Activated CD4-positive, alpha-beta T cell treated with anti-CD3 and anti-CD28 coated beads, Interleukin-2, amount 10 ng/mL, durations not matched to agents 24 days and 14 days (primary cell): ENCODE results near the gene MYH16. TPM values are rescaled to one million over a fixed set of nuclear protein-coding genes. Genes with fewer than 3 reads are reported as not detected.
"Not testable (repeated sequence)": the region's sequence is repeated elsewhere in the genome, so short reads cannot be mapped to it uniquely, and the experiment has no call there.

Source experiments
- DNase-seq: peaks from one replicate; pipeline ENCODE4 v3.0.0; 2022
- H3K27ac Mint-ChIP-seq: one replicate; pipeline ENCODE4 v1.8.0; 2022; ENCODE audit warnings: mild to moderate bottlenecking, mixed read lengths
- H3K27me3 Mint-ChIP-seq: one replicate; pipeline ENCODE4 v1.8.0; 2022; ENCODE audit warnings: mixed read lengths
- H3K36me3 Mint-ChIP-seq: one replicate; pipeline ENCODE4 v1.8.0; 2022; ENCODE audit warnings: low read depth, mild to moderate bottlenecking, mixed read lengths
- H3K4me1 Mint-ChIP-seq: one replicate; pipeline ENCODE4 v1.8.0; 2021; ENCODE audit warnings: mixed read lengths
- H3K4me3 Mint-ChIP-seq: one replicate; pipeline ENCODE4 v1.8.0; 2022; ENCODE audit warnings: mild to moderate bottlenecking, moderate library complexity, mixed read lengths
- H3K9me3 Mint-ChIP-seq: one replicate; pipeline ENCODE4 v1.8.0; 2021; ENCODE audit warnings: mixed read lengths
- intact Hi-C: fragments of 100-400 bp; cut with micrococcal nuclease; formaldehyde crosslinking; loops from one replicate; pipeline ENCODE4 v1.15.1; 2023
- total RNA-seq: library from RNA; stranded (reverse); gene quantifications from 2 replicates; pipeline ENCODE4 v1.2.3, GENCODE V29; 2022

The MYH16 gene
- total RNA-seq, 1 donor from 2014 or later, result not detected

DNA sequence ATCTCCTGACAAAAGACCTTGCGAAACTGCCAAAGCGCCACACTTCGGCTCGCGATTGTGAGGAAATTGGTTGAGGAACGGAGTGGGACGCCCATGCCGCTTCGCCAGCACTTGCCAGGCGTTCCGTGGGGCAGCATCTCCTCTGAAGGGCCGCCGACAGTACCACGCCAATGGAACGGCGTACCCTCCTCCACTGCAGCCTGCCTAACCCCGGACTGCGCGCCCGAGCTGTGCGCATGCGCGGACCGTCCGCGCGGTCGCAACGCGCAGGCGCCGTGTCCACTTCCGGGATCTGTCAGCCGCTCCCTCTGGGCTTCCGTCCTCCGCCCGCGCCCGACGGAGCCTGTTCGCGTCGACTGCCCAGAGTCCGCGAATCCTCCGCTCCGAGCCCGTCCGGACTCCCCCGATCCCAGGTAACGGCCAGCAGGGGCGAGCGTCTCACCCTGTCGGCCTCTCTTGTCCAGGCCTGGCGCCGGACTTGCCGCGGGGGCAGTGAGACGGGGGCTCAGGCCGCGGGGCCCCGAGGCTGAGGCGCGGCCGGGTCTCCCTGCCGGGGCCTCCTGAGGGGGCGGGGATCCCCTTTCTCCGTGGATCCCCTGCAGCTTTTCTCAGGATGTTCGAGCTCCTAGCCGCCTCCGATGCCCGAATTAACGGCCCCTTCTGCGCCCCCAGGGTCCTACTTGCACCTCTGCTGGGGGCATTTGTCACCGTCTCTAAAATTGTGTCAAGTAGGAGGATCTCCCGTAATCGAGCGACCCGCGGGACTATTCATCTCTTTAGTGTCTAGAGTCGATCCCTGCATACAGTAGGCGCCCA lies 53.2 kb downstream of the MYH16 start, which contains the start of gene ARPC1A:
Gene ARPC1A (plus strand): TSS at position 307 of the 816 bp plus-strand sequence. CDS start 7,456 bp downstream, outside the sequence.
- H3K27me3 Mint-ChIP-seq, result peaks cover 3% of the 10 kb centered on the region
- intact Hi-C loops, result loop anchor here (2.0 to 5.0 kb wide), 3 partner anchors 57 to 447 kb away; partner anchors contain the start of genes SMURF1 and TRRAP
- H3K4me1 Mint-ChIP-seq, result peaks cover 35% of the 10 kb centered on the region
- peak within 1 kb of the TSS; percentile 90 for H3K27ac Mint-ChIP-seq
- DNase-seq, result peak; percentile 98
- H3K36me3 Mint-ChIP-seq, result peaks cover 12% of the 10 kb centered on the region
- H3K9me3 Mint-ChIP-seq, result no peaks in the 10 kb centered on the region
- peak within 1 kb of the TSS; percentile 91 for H3K4me3 Mint-ChIP-seq

DNA sequence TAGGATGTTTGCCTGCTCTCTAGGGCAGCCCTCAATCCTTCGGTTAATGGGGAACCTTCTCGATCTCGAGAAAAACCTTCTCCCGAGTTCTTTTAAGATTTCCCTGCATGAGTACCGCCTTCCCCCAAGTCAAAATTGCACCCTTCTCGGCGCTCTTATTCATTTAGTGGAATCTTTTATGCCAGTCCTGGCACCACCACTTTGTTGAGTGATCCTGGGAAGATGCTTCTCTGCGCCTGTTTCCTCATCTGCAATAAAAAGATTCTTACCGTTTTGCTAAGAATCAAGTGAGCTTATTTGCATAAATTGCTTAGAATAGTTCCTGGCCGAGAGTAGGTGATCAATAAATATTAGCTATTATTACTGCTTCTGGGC lies 53.8 kb downstream of the MYH16 start:
- DNase-seq, result no peak
- Mint-ChIP-seq H3K9me3 (no peaks in the 10 kb centered on the region), H3K36me3 (peaks cover 16% of the 10 kb centered on the region), H3K4me3 (peak overlapping the region; percentile 91), H3K27me3 (peaks cover 3% of the 10 kb centered on the region), H3K27ac (peak overlapping the region; percentile 90), H3K4me1 (peaks cover 39% of the 10 kb centered on the region)
- intact Hi-C loops, result loop anchor here (5.0 kb wide), 2 partner anchors 56 to 184 kb away; partner anchors contain the start of gene SMURF1

GRCh38 chr7:99330314-99330961 lies 57.8 kb downstream of the MYH16 start:
- peaks cover 38% of the 10 kb centered on the region for H3K4me1 Mint-ChIP-seq
- intact Hi-C loops, H3K27me3 Mint-ChIP-seq, H3K9me3 Mint-ChIP-seq: not testable (repeated sequence)
- peak overlapping the region; percentile 72 for H3K4me3 Mint-ChIP-seq
- peak overlapping the region; percentile 92 for H3K27ac Mint-ChIP-seq
- DNase-seq, result peak; percentile 67
- peaks cover 36% of the 10 kb centered on the region for H3K36me3 Mint-ChIP-seq

DNA sequence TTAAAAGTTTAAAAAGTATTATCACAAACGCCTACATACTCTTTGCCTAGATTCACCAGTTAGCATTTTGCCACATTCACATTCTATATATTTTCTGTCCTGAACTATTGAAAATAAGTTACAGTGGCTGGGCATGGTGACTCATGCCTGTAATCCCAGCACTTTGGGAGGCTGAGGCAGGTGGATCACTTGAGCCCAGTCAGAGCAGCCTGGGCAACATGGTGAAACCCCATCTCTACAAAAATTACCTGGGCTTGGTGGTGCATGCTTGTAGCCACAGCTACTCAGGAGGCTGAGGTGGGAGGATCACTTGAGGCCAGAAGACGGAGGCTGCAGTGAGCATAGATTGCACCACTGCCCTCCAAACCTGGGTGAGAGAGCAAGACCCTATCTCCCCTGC lies 58.4 kb downstream of the MYH16 start:
- no peaks in the 10 kb centered on the region for H3K27me3 Mint-ChIP-seq
- DNase-seq, result no peak
- peak overlapping the region; percentile 92 for H3K27ac Mint-ChIP-seq
- peaks cover 39% of the 10 kb centered on the region for H3K36me3 Mint-ChIP-seq
- H3K9me3 Mint-ChIP-seq, result no peaks in the 10 kb centered on the region
- H3K4me3 Mint-ChIP-seq, result peak overlapping the region; percentile 26
- peaks cover 38% of the 10 kb centered on the region for H3K4me1 Mint-ChIP-seq
- intact Hi-C loops, result no loop called here

DNA sequence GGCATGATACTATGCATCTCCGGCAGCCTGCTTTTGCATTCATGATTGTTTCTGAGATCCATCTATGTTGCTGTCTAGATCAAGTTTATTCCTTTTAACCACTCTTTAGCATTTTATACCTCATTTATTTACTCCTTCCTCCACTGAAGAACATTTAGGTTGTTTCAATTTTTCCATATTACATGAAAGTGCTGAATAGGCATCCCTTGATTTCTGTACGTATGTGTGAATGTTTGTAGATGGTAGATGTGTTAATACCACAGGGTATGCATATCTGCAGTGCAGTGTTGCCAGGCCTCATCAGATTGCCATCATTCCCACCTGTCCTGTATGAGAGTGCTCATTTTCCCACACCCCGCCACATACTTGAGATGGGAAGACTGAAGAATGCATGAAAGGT lies 67.0 kb downstream of the MYH16 start:
- H3K27me3 Mint-ChIP-seq, result no peaks in the 10 kb centered on the region
- intact Hi-C loops, result no loop called here
- peaks cover 2% of the 10 kb centered on the region for H3K4me1 Mint-ChIP-seq
- H3K4me3 Mint-ChIP-seq, result no peak overlapping the region
- no peaks in the 10 kb centered on the region for H3K9me3 Mint-ChIP-seq
- peaks cover 56% of the 10 kb centered on the region for H3K36me3 Mint-ChIP-seq
- H3K27ac Mint-ChIP-seq, result no peak overlapping the region
- no peak for DNase-seq

DNA sequence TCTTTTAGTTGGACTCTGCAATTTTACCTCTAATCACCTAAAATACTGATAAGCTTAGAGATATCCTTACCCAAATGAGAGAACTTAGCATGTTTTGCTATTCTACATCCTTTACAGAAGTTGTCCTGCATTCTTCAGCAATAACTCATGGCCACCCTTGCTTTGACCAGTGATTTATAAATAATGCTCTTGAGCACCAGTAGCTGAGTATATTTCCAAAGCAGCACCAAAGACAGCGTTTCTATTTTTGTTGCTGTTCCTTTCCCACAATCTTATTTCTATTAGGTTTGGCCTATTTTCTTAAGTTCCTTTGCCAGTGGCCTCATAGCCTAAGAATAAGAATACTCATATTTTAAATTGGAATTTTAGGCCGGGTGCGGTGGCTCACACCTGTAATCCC lies 68.0 kb downstream of the MYH16 start:
- no peaks in the 10 kb centered on the region for H3K9me3 Mint-ChIP-seq
- intact Hi-C loops, result no loop called here
- no peak for DNase-seq
- no peak overlapping the region for H3K27ac Mint-ChIP-seq
- peaks cover 52% of the 10 kb centered on the region for H3K36me3 Mint-ChIP-seq
- H3K4me1 Mint-ChIP-seq, result no peaks in the 10 kb centered on the region
- no peaks in the 10 kb centered on the region for H3K27me3 Mint-ChIP-seq
- no peak overlapping the region for H3K4me3 Mint-ChIP-seq

DNA sequence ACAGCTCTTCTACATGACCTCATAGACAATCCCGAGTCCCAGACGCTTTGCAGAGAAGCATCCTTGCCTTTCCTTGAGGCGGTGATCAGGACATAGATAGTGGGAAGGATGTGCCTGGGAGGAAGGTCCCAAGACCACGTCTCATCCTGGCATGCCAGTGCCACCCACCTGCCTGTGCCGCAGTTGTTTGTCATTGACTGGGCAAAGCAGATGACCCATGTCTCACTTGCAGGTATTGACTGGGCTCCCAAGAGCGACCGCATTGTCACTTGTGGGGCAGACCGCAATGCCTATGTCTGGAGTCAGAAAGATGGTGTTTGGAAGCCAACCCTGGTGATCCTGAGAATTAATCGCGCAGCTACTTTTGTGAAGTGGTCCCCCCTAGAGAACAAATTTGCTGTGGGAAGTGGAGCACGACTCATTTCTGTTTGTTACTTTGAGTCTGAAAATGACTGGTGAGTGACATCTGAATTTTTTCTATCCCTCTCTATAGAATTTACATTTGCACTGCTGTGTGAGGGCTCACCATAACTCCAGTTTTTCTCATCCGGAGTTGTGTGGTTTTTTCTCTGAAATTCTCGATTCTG lies 71.5 kb downstream of the MYH16 start:
- intact Hi-C loops, result no loop called here
- Mint-ChIP-seq H3K36me3 (peaks cover 44% of the 10 kb centered on the region), H3K9me3 (no peaks in the 10 kb centered on the region), H3K27ac (no peak overlapping the region), H3K4me1 (no peaks in the 10 kb centered on the region), H3K27me3 (no peaks in the 10 kb centered on the region), H3K4me3 (no peak overlapping the region)
- DNase-seq, result no peak

- H3K27ac Mint-ChIP-seq, H3K9me3 Mint-ChIP-seq, intact Hi-C loops, H3K4me1 Mint-ChIP-seq, DNase-seq, H3K4me3 Mint-ChIP-seq, H3K27me3 Mint-ChIP-seq: not testable (repeated sequence)
- peaks cover 36% of the 10 kb centered on the region for H3K36me3 Mint-ChIP-seq
Observed at GRCh38 chr7:99350641-99351040, 78.0 kb downstream of the MYH16 start.

- Mint-ChIP-seq H3K36me3 (peaks cover 40% of the 10 kb centered on the region), H3K27me3 (no peaks in the 10 kb centered on the region), H3K4me3 (no peak overlapping the region), H3K4me1 (no peaks in the 10 kb centered on the region), H3K27ac (no peak overlapping the region), H3K9me3 (no peaks in the 10 kb centered on the region)
- intact Hi-C loops, result no loop called here
- no peak for DNase-seq
Observed at GRCh38 chr7:99352247-99352646, 79.6 kb downstream of the MYH16 start.

- no peaks in the 10 kb centered on the region for H3K27me3 Mint-ChIP-seq
- no peaks in the 10 kb centered on the region for H3K4me1 Mint-ChIP-seq
- H3K27ac Mint-ChIP-seq, result no peak overlapping the region
- H3K9me3 Mint-ChIP-seq, result no peaks in the 10 kb centered on the region
- intact Hi-C loops, result no loop called here
- H3K4me3 Mint-ChIP-seq, result no peak overlapping the region
- peaks cover 47% of the 10 kb centered on the region for H3K36me3 Mint-ChIP-seq
- DNase-seq, result no peak
Observed at GRCh38 chr7:99355098-99355497, 82.5 kb downstream of the MYH16 start.

DNA sequence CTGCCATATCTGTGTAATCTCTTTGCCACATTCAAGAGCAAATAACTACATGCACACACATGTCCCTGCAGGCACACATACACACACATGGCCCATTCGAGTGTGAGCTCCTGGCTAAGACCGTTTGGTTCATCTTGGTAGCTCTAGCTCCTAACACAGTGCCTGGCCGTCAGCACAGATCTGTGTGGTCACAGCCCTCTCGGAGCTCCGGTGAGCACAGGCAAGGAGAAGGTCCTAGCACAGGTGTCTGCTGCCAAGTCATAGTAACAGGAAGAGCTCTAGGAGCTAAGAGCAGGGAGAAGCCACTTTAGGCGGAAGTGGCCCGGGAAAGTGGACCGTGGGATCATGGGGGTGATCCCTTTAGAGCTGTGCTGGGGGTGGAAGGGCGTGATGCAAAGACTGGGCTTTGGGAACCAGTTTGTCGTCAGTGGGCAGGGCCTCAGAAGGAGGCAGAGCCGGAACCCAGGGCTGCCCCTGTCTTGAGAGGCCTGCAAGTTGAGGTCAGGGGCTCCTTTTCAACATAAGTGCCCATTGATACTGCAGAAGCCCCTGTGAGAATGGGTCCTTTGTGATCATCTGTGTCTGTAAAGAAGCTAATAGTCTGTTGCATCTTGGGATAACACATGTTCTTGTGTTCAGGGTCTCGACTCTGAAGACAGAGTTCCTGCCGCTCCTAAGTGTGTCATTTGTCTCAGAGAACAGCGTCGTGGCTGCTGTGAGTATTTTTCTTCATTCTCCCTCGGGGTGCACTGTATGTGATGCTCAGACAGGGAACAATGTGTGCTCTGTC lies 85.3 kb downstream of the MYH16 start:
- Mint-ChIP-seq H3K9me3 (no peaks in the 10 kb centered on the region), H3K27me3 (no peaks in the 10 kb centered on the region), H3K36me3 (peaks cover 46% of the 10 kb centered on the region), H3K4me3 (no peak overlapping the region), H3K4me1 (no peaks in the 10 kb centered on the region), H3K27ac (no peak overlapping the region)
- DNase-seq, result no peak
- intact Hi-C loops, result no loop called here

DNA sequence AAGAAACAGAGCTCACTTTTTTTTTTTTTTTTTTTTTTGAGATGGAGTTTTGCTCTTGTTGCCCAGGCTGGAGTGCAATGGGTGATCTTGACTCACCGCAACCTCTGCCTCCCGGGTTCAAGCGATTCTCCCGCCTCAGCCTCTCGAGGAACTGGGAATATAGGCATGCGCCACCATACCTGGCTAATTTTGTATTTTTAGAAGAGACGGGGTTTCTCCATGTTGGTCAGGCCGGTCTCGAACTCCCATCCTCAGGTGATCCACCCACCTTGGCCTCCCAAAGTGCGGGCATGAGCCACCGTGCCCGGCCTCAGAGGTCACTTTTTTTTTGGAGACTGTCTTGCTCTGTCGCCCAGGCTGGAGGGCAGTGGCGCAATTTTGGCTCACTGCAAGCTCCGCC lies 85.9 kb downstream of the MYH16 start:
- H3K4me3 Mint-ChIP-seq, intact Hi-C loops, DNase-seq, H3K9me3 Mint-ChIP-seq, H3K4me1 Mint-ChIP-seq, H3K27ac Mint-ChIP-seq, H3K27me3 Mint-ChIP-seq: not testable (repeated sequence)
- peaks cover 49% of the 10 kb centered on the region for H3K36me3 Mint-ChIP-seq

DNA sequence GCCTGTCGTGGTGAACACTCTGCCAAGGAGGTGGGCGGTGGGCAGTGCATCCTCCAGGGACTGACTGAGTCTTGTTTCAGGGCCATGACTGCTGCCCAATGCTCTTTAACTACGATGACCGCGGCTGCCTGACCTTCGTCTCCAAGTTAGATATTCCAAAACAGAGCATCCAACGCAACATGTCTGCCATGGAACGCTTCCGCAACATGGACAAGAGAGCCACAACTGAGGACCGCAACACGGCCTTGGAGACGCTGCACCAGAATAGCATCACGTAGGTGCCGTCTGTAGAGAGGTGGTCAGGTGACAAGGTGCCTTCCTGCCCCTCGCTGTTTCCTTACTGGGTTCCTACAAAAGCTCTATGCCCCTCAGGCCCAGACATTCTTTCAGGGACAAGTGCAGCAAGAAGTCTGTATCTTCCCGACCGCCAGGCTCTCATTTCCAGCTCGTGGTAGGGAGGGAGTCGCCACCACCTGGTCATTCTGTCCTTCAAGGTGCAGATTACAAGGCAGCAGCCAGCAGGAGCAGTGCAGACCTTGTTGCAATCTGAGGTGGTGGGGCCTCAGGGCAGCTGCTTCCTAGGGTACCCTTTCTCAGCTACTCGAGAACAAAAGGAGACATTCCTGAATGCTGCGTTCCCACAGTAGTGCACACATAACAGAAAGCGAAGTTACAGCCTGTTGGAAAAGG lies 87.0 kb downstream of the MYH16 start:
- Mint-ChIP-seq H3K4me3 (no peak overlapping the region), H3K4me1 (no peaks in the 10 kb centered on the region), H3K9me3 (no peaks in the 10 kb centered on the region), H3K27me3 (no peaks in the 10 kb centered on the region), H3K27ac (no peak overlapping the region), H3K36me3 (peaks cover 54% of the 10 kb centered on the region)
- DNase-seq, result no peak
- intact Hi-C loops, result no loop called here
